GM19043 (cell line): Measurements from ENCODE around the gene BAIAP2.

Source experiments
- ATAC-seq: cut with Tn5 transposase; IDR thresholded peaks from one replicate; pipeline ENCODE4 v1.9.1; 2021; ENCODE audit warnings: low read depth; ENCODE audit not compliant: unreplicated experiment

The BAIAP2 gene

DNA sequence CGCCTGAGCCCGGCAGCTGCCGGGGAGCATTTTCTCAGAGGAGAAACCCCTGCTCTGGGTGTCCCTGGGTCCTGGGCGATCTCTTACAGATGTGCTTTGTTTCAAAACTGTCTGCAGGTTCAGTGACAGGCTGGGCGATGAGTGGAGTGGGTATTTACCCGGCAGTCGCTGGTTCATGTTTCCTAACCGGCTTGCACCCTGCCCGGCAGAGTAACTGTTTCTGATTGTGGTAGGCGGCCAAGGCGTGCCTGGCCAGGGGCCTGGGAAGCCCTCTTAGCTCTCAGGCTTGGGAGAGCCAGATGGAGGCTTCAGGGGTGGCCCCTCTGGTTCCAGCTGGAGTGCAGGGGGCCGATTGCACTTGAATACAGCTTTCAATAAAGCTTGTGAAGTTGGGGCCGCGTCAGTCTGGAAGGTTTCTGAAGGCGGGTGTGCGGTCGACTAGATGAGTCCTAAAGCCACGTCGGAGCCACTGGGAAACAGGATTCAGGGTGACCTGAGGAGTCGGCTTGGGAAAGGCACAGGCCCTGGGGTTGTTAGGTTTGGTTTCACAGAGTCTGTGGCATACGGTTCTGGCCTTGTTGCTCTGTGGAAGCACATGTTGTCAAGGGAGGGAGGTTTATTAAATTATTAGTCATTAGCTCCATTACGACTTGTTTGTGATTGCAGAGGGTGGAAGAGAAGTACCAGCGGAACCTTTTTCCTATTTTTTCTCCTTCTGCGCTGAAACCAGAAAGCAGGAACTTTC is 1.4 kb downstream of the BAIAP2 start:
- no peak for ATAC-seq

- ATAC-seq, result no peak
Measured at GRCh38 chr17:81037026-81037797, 2.3 kb downstream of the BAIAP2 start.

DNA sequence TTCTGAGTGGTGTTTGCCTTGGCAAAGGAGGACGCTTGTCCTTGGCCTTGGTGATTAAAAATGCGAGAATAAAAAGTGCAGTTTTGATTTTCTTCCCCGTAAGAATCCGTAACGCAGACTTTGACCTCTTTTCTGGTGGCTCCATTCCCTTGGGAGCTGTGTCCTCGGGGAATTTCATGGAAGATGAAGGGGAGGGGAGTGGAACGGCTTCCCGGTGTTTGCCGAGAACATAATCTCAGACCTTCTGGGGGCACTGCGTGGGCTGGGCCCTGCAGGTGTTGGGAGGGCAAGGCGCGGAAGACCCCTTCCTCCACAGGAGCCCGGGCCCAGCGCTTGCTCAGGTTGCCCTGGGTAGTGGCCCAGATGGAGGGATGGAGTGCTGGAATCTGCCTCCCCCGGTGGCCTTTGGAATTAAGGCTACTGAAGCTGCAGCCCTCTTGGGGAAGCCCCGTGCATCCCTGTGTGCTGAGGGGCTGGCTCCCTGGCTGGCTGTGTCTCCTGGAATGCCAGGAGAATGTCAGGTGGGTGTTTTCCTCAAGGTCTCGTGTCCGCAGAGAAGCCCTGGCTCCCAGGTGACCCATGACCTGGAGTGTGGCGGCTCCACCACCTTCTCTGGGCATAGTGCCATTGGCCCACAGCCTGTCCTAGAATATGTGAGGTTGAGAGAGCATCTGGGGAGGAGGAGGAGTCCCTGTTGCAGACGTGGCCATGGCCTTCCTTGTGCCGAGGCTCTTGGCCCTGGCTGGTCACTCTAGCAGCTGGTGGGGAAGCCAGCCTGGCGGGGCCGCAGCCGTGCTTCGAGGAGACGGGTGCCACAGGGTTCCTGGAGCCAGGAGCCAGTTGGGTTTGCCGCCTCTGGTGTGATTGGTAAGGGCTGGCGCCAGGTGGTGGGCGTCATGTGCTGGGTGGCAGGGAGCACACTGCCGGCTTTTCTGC is 3.1 kb downstream of the BAIAP2 start:
- no peak for ATAC-seq

- ATAC-seq, result no peak
Measured at GRCh38 chr17:81039096-81039495, 4.1 kb downstream of the BAIAP2 start.

DNA sequence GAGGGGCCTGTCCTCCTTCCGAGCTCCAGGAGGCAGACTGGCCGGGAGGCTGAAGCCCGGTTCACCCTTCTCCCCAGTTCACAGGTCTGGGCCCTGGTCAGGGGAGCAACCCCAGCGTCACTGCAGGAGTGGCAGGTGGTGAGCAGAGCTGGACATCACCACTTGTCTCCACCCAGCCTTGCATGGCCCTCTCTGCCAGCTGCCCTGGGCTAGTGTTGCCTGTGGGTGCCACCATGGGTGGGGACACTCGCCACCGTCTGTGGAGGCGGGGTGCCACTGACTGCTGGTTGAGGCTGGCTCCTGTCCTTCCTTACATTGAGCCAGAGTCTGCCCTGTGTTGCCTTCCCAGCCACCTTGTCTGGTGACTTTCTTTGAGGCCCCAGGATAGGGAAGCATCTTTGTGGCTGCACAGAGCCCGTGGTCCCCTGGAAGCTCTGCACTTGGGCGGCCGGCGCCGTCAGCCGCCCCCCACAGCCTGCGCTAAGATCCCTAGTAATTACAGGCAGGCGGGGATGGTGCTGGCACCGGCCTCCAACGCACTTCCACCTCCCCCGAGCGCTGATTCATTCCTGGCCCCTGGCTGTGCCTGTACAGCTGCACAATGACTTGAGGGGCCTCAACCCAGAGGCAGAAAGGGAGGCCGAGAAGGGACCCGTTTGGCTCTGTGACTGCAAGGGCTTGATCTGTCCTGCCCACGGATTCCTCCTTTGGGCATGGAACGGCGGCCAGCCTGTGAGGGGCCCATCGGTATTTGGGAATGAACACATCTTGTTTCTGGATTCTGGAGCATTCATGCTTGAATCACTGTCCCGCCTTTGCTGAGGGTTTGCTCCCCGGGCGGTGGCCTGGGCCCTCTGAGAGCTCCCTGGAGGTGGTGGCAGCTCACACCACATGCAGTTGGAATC is 5.2 kb downstream of the BAIAP2 start:
- no peak for ATAC-seq

GRCh38 chr17:81040791-81041337 is 5.9 kb downstream of the BAIAP2 start:
- no peak for ATAC-seq

DNA sequence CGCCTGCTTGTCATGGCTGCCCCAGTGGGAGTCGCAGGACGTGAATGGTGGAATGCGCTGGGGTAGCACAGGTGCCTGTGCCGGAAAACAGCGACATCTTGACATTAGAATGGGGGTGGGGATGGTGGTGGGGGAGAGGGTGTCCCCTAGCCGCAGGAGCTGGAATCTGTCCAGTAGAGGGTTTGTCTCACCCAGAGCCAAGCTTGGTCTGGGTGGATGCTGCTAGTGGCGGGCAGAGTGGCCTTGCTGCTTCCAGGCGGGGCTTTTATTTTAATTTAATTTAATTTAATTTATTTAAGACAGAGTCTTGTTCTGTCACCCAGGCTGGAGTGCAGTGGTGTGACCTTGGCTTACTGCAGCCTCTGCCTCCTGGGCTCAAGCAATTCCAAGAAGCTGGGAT is 7.7 kb downstream of the BAIAP2 start:
- no peak for ATAC-seq

DNA sequence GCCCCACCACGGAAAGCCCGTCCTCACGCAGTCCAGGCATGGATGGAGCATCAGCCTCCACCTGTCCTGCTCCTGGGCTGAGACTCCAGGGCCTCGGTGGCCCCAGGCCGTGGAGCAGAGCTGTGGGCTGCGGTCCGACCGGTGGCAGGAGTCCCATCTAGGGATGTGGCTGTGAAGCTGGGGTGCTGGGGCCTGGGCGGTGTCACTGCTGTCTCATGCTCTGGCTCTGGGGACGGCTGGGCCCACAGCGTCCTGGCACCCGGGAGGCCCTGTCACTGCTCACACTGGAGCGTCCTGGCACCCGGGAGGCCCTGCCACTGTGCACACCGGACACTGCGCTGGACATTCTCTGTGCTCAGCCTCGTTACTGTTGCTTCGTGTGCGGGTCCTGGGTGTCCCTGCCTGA is 8.4 kb downstream of the BAIAP2 start:
- no peak for ATAC-seq

DNA sequence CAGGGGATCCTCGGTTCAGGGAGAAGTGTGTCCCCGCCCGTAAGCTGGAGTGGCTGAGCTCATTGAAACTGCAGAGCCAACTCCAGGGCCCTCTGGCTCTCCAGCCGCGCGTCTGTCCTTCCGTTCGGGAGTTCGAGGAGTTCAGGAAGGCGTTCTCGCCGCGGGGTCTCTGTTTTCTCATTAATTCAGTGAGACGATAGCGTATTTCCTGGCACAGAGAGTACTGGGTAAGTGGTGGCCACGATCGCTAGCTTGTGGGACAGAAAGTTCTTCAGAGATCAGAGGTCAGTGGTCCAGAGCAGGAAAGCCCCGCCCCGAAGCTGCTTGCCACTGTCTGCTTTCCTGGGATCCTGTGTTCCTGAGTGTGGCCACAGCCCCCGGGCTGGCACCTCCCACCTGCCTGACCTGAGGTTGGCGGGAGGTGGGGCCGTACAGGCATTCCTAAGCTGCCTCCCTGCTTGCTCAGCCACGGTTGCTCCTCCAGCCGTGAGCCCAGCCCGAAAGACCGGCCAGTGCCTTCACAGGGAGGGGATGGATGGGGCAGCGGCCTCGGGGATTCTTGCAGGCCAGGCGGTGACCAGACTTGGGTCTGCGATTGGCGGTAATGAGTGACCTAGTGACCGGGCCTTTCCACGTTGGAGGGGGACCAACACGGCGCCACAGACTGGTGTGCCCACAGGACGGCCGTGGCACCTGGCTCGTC is 8.9 kb downstream of the BAIAP2 start:
- no peak for ATAC-seq

DNA sequence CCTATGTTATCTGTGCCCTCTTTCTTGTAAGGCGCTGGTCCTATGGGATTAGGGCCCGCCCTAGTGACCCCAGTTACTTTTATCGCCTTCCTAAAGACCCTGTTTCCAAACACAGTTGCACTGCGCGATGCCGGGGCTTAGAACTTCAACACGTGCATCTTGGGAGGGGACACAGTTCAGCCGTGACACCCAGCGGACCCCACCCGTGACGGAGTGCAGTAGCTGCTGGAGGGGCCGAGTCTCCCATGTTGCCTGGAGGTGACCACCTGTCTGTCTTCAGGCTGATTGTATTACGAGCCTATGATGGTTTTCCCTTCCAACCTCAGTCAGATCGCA is 9.4 kb downstream of the BAIAP2 start:
- ATAC-seq, result no peak

DNA sequence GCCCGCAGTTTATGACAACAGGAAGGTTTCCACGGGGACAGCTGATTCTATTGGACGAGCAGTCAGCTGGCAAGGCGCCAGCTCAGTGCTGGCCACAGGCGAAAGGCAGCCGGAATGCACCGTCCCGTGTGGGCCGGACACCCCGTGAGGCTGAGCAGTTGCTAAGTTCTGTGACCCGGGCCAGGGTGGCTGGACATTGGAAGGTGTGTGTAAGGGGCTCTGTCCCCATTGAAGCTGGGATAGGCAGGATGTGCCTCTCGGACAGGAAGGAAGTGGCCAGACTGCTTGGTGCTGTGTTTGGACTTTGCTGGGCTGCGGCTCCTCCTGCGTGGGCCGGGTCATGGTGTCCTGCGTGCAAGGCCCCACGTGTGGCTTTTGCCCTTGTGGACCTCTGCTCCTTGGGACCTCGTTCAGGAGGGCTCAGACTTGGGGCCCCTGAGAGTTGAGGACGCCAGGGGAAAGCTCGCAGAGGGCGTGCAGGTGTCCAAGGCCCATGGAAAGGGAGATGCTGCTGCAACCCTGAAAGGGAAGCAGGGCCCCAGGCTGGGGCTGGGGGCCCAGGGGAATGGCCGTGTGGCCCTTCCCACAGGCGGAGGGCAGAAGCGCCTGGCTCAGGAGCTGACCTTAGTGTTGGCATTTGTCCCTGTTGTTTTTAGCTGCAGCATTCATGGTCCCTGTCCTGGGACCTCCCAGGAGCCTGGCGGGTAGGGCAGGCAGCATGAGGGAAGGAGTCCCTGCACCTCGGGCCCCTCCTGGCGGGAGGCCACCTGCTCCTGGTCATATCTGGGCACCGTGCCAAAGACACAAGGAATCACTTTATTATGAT is 10.0 kb downstream of the BAIAP2 start:
- ATAC-seq, result no peak

DNA sequence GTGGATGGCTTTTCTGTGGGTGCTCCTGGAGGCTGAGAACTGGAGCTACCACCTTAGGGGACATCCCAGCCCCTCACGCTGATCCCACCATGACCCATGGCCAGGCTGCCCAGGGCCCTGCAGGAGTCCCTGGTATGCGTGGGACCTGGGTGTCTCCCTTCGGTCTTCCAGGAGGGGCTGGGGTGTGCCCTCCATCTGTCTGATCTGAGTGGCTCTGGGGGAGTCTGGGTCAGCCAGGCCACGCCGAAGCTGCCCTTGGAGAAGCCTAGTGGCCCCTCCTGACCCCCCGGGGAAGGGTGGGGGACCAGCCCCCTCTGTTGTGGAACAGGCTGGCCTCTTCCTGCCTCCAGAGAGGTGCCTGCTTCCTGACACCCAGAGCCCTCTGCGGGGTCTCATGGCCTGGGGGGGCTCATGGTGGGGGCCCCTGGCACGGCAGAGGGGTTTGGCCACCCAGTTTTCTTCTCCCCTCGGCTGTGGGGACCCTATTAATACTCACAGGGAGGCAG is 10.7 kb downstream of the BAIAP2 start:
- no peak for ATAC-seq

DNA sequence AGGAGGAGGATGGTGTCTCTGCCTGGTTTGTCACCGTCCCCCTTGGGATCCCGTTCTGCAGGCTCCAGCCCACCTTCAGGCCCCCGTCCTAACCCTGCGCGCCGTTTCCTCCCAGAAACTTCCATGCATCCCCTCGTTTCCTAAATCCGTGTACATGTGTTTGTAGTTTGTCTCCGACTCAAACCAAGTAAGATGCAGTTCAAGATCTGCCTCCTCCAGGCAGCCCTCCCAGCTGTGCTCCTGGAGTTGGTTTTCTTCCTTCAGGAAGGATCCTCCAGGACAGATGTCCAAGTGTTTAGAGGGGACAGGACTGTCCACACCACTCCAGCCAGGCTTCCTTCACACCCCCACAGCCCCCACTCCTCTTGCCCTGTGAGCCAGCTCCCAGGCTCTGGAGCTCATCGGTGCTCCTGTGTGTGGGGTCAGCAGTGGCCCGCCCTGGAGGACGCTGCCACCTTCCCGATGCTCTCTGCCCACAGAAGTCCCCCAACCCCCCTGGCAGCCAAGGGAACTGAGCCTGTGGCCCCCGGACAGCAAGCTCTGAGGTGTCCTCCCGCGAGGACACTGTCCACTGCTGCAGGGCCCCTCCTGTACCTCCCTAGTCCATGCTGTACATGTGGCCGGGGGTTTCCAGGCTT is 11.3 kb downstream of the BAIAP2 start:
- no peak for ATAC-seq

- ATAC-seq, result no peak
Measured at GRCh38 chr17:81046770-81047359, 11.9 kb downstream of the BAIAP2 start.

GRCh38 chr17:81048827-81049371 is 13.9 kb downstream of the BAIAP2 start:
- no peak for ATAC-seq

GRCh38 chr17:81049372-81049911 is 14.5 kb downstream of the BAIAP2 start:
- ATAC-seq, result no peak
